Measurements from ENCODE around the gene RIOK2. TPM values are rescaled to one million over a fixed set of nuclear protein-coding genes. Genes with fewer than 3 reads are reported as not detected.
"Not testable (repeated sequence)": the region's sequence is repeated elsewhere in the genome, so short reads cannot be mapped to it uniquely, and the experiment has no call there.

Gene RIOK2
- total RNA-seq, 1 donor from 2014 or later: 25.8 TPM

- Mint-ChIP-seq H3K9me3 (ENCODE audit: low read depth) (peaks cover 6% of the 10 kb centered on the region), H3K4me3 (ENCODE audit: low read depth) (no peak overlapping the region), H3K27me3 (no peaks in the 10 kb centered on the region), H3K27ac (no peak overlapping the region), H3K36me3 (ENCODE audit: insufficient read depth) (no peaks in the 10 kb centered on the region), H3K4me1 (ENCODE audit: low read depth) (peaks cover 5% of the 10 kb centered on the region)
- no peak for DNase-seq (ENCODE audit: low spot score, unreplicated experiment)
- TF ChIP-seq, protein P1, sequence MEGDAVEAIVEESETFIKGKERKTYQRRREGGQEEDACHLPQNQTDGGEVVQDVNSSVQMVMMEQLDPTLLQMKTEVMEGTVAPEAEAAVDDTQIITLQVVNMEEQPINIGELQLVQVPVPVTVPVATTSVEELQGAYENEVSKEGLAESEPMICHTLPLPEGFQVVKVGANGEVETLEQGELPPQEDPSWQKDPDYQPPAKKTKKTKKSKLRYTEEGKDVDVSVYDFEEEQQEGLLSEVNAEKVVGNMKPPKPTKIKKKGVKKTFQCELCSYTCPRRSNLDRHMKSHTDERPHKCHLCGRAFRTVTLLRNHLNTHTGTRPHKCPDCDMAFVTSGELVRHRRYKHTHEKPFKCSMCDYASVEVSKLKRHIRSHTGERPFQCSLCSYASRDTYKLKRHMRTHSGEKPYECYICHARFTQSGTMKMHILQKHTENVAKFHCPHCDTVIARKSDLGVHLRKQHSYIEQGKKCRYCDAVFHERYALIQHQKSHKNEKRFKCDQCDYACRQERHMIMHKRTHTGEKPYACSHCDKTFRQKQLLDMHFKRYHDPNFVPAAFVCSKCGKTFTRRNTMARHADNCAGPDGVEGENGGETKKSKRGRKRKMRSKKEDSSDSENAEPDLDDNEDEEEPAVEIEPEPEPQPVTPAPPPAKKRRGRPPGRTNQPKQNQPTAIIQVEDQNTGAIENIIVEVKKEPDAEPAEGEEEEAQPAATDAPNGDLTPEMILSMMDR (IDR thresholded peaks at IDR 0.05; ENCODE audit: unreplicated experiment): no peak
Measured at GRCh38 chr5:97194366-97194765, 11.3 kb upstream of the RIOK2 start.

- TF ChIP-seq, protein P1 (IDR thresholded peaks at IDR 0.05; ENCODE audit: unreplicated experiment): no peak
- no peaks in the 10 kb centered on the region for H3K27me3 Mint-ChIP-seq
- H3K36me3 Mint-ChIP-seq (ENCODE audit: insufficient read depth): no peaks in the 10 kb centered on the region
- H3K4me1 Mint-ChIP-seq (ENCODE audit: low read depth): peaks cover 5% of the 10 kb centered on the region
- peaks cover 8% of the 10 kb centered on the region for H3K9me3 Mint-ChIP-seq (ENCODE audit: low read depth)
- no peak for DNase-seq (ENCODE audit: low spot score, unreplicated experiment)
- no peak overlapping the region for H3K27ac Mint-ChIP-seq
- H3K4me3 Mint-ChIP-seq (ENCODE audit: low read depth): no peak overlapping the region
Measured at GRCh38 chr5:97193355-97193688, 10.3 kb upstream of the RIOK2 start.

DNA sequence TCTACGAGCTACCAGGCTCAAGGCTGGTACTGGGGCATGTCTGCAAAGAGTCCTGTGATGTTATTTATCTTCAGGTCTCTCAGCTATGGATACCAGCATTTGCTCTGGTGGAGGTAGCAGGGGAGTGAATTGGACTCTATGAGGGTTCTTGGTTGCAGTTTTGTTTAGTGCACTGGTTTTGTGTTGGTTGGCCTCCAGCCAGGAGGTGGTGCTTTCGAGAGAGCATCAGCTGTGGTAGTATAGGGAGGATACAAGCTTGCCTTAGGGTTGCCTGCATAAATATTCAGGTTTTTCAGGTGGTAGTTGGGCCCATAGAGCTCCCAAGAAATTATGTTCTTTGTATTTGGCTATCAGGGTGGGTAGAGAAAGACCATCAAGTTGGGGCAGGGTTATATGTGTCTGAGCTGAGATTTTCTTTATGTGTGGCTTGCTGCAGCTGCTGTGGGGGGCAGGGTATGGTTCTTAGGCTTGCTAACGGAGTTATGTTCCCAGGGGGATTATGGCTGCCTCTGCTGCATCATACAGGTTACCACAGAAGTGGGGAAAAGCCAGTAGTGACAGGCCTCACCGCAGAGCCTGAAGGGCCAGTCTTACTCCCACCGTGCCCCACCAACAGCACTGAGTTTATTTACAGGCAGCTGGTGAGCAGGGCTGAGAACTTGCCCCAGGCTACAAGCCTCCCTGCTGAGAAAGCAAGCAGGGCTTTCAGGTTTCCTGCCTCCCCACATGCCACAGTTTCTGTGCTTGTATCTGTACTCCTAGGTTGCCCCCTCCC lies 9.7 kb upstream of the RIOK2 start:
- TF ChIP-seq, protein P1 (IDR thresholded peaks at IDR 0.05; ENCODE audit: unreplicated experiment): no peak
- Mint-ChIP-seq H3K36me3 (ENCODE audit: insufficient read depth) (no peaks in the 10 kb centered on the region), H3K4me1 (ENCODE audit: low read depth) (peaks cover 5% of the 10 kb centered on the region), H3K27me3 (no peaks in the 10 kb centered on the region), H3K9me3 (ENCODE audit: low read depth) (peaks cover 10% of the 10 kb centered on the region), H3K27ac (no peak overlapping the region), H3K4me3 (ENCODE audit: low read depth) (no peak overlapping the region)
- DNase-seq (ENCODE audit: low spot score, unreplicated experiment): no peak

GRCh38 chr5:97191893-97192292 lies 8.8 kb upstream of the RIOK2 start:
- Mint-ChIP-seq H3K27me3 (no peaks in the 10 kb centered on the region), H3K4me3 (ENCODE audit: low read depth) (no peak overlapping the region), H3K27ac (no peak overlapping the region), H3K36me3 (ENCODE audit: insufficient read depth) (no peaks in the 10 kb centered on the region), H3K4me1 (ENCODE audit: low read depth) (peaks cover 5% of the 10 kb centered on the region), H3K9me3 (ENCODE audit: low read depth) (peaks cover 10% of the 10 kb centered on the region)
- TF ChIP-seq, protein P1 (IDR thresholded peaks at IDR 0.05; ENCODE audit: unreplicated experiment): no peak
- no peak for DNase-seq (ENCODE audit: low spot score, unreplicated experiment)

- H3K27ac Mint-ChIP-seq; H3K36me3 Mint-ChIP-seq (ENCODE audit: insufficient read depth); H3K4me3 Mint-ChIP-seq (ENCODE audit: low read depth); DNase-seq (ENCODE audit: low spot score, unreplicated experiment); H3K27me3 Mint-ChIP-seq; H3K4me1 Mint-ChIP-seq (ENCODE audit: low read depth): not testable (repeated sequence)
- peaks cover 12% of the 10 kb centered on the region for H3K9me3 Mint-ChIP-seq (ENCODE audit: low read depth)
Measured at GRCh38 chr5:97189523-97189922, 6.5 kb upstream of the RIOK2 start.

- Mint-ChIP-seq H3K27me3 (no peaks in the 10 kb centered on the region), H3K4me1 (ENCODE audit: low read depth) (peaks cover 16% of the 10 kb centered on the region), H3K27ac (peak overlapping the region; percentile 100), H3K36me3 (ENCODE audit: insufficient read depth) (peaks cover 11% of the 10 kb centered on the region), H3K4me3 (ENCODE audit: low read depth) (peak overlapping the region; percentile 96), H3K9me3 (ENCODE audit: low read depth) (peaks cover 6% of the 10 kb centered on the region)
- DNase-seq (ENCODE audit: low spot score, unreplicated experiment): no peak
- TF ChIP-seq, protein P1 (IDR thresholded peaks at IDR 0.05; ENCODE audit: unreplicated experiment): no peak
Measured at GRCh38 chr5:97183930-97184213, 825 bp upstream of the RIOK2 start.
